HepG2 (cell line): ENCODE results near the gene PRR14. TPM values are rescaled to one million over a fixed set of nuclear protein-coding genes. Genes with fewer than 3 reads are reported as not detected.

Experiments
- CHD2 ChIP-seq: IDR thresholded peaks from 2 replicates; pipeline ENCODE4 v1.6.1; 2011; ENCODE audit warnings: low read depth, low read length, improper control_type of control experiment
- HCFC1 ChIP-seq: fragments of 150-350 bp; IDR thresholded peaks from 2 replicates; pipeline ENCODE4 v1.6.1; 2014; ENCODE audit warnings: low read depth, low read length
- HNRNPLL ChIP-seq: fragments of 200-400 bp; formaldehyde crosslinking; IDR thresholded peaks from 2 replicates; pipeline ENCODE4 v1.6.1; 2017; ENCODE audit warnings: mild to moderate bottlenecking, low read depth, low read length; ENCODE audit not compliant: poor library complexity, severe bottlenecking
- KDM1A ChIP-seq: IDR thresholded peaks from 2 replicates; pipeline ENCODE4 v1.6.1; 2016; ENCODE audit warnings: missing compliant biosample characterization
- SIN3B ChIP-seq: fragments of 150-350 bp; IDR thresholded peaks from 2 replicates; pipeline ENCODE4 v1.6.1; 2014; ENCODE audit warnings: low read length
- SMAD9 ChIP-seq: sonication (generic); formaldehyde crosslinking; IDR thresholded peaks from 2 replicates; pipeline ENCODE4 v1.5.1; 2020; ENCODE audit warnings: mild to moderate bottlenecking, missing genetic modification reagents
- SRSF1 ChIP-seq: fragments of 200-400 bp; formaldehyde crosslinking; optimal IDR thresholded peaks from 2 replicates; pipeline ENCODE3; 2017; ENCODE audit warnings: mild to moderate bottlenecking, low read depth, low read length, moderate library complexity
- SSRP1 ChIP-seq: IDR thresholded peaks from 2 replicates; pipeline ENCODE4 v1.6.1; 2016; ENCODE audit warnings: control low read depth
- THAP11 ChIP-seq: IDR thresholded peaks from 2 replicates; pipeline ENCODE4 v1.6.1; 2016; ENCODE audit warnings: missing biosample characterization, missing genetic modification reagents
- ZBTB38 ChIP-seq: sonication (generic); formaldehyde crosslinking; IDR thresholded peaks from 2 replicates; pipeline ENCODE4 v1.5.1; 2020; ENCODE audit warnings: mild to moderate bottlenecking, missing genetic modification reagents
- ZBTB8A ChIP-seq: sonication (generic); formaldehyde crosslinking; IDR thresholded peaks from 2 replicates; pipeline ENCODE4 v1.4.0; 2020; ENCODE audit warnings: mild to moderate bottlenecking, low read depth, missing genetic modification reagents, borderline replicate concordance
- ZEB1 ChIP-seq: IDR thresholded peaks from 2 replicates; pipeline ENCODE4 v1.6.1; 2012; ENCODE audit warnings: mild to moderate bottlenecking, low read depth, inconsistent platforms; ENCODE audit not compliant: insufficient replicate concordance
- ZFP82 ChIP-seq: sonication (generic); formaldehyde crosslinking; IDR thresholded peaks from 2 replicates; pipeline ENCODE4 v1.5.1; 2020; ENCODE audit warnings: mild to moderate bottlenecking, missing genetic modification reagents, borderline replicate concordance
- ZFY ChIP-seq: sonication (generic); formaldehyde crosslinking; IDR thresholded peaks from 2 replicates; pipeline ENCODE4 v1.4.0; 2020; ENCODE audit warnings: missing genetic modification reagents
- ZMAT3 ChIP-seq: sonication (generic); formaldehyde crosslinking; conservative IDR thresholded peaks from 2 replicates; pipeline ENCODE4 v1.7.0; 2021; ENCODE audit warnings: missing genetic modification reagents
- ZNF12 ChIP-seq: sonication (generic); formaldehyde crosslinking; IDR thresholded peaks from 2 replicates; pipeline ENCODE4 v1.5.0; 2020; ENCODE audit warnings: missing genetic modification reagents
- ZNF326 ChIP-seq: sonication (generic); formaldehyde crosslinking; IDR thresholded peaks from 2 replicates; pipeline ENCODE4 v1.4.0; 2020; ENCODE audit warnings: missing genetic modification reagents, borderline replicate concordance
- ZNF432 ChIP-seq: sonication (generic); formaldehyde crosslinking; IDR thresholded peaks from 2 replicates; pipeline ENCODE4 v1.5.0; 2020; ENCODE audit warnings: missing genetic modification reagents, mild to moderate bottlenecking, borderline replicate concordance
- ZNF484 ChIP-seq: sonication (generic); formaldehyde crosslinking; IDR thresholded peaks from 2 replicates; pipeline ENCODE4 v1.5.1; 2020; ENCODE audit warnings: mild to moderate bottlenecking, low read depth, missing genetic modification reagents, borderline replicate concordance
- ZNF562 ChIP-seq: sonication (generic); formaldehyde crosslinking; IDR thresholded peaks from 2 replicates; pipeline ENCODE4 v1.8.0; 2022; ENCODE audit warnings: missing genetic modification reagents, borderline replicate concordance
- ZNF749 ChIP-seq: sonication (generic); formaldehyde crosslinking; IDR thresholded peaks from 2 replicates; pipeline ENCODE4 v1.8.0; 2022; ENCODE audit warnings: mild to moderate bottlenecking, missing genetic modification reagents, moderate library complexity, borderline replicate concordance
- ZNF775 ChIP-seq: sonication (generic); formaldehyde crosslinking; IDR thresholded peaks from 2 replicates; pipeline ENCODE4 v1.4.0; 2020; ENCODE audit warnings: missing genetic modification reagents, mild to moderate bottlenecking, moderate library complexity, borderline replicate concordance
- ZNF839 ChIP-seq: sonication (generic); formaldehyde crosslinking; IDR thresholded peaks from 2 replicates; pipeline ENCODE4 v1.4.0; 2020; ENCODE audit warnings: missing genetic modification reagents, mild to moderate bottlenecking, borderline replicate concordance
- ZNF850 ChIP-seq: sonication (generic); formaldehyde crosslinking; conservative IDR thresholded peaks from 2 replicates; pipeline ENCODE4 v1.9.0; 2021; ENCODE audit warnings: mild to moderate bottlenecking, missing genetic modification reagents
- ZSCAN30 ChIP-seq: sonication (generic); formaldehyde crosslinking; IDR thresholded peaks from 2 replicates; pipeline ENCODE4 v1.5.0; 2020; ENCODE audit warnings: mild to moderate bottlenecking, missing genetic modification reagents
- polyA plus RNA-seq, 8 experiments: library from polyadenylated mRNA; depleted of rRNA in 3 of 8; stranded (reverse) in 7 of 8; unstranded in 1 of 8; fragments of >200 nt; fragmentation: Illumina TruSeq in 4 of 8; extraction: Trizol in 4 of 8; gene quantifications; 2 replicates each; pipeline versions ENCODE4 v1.2.1 to v1.2.3, GENCODE V29; 2011 to 2016; ENCODE audit warnings: low read depth in 4 of 8, missing spikeins in 1 of 8, mixed read lengths in 1 of 8; ENCODE audit not compliant: insufficient read depth in 1 of 8
- total RNA-seq, 5 experiments: library from RNA; depleted of rRNA; stranded (reverse); fragments of >200 nt; fragmentation: Illumina TruSeq; extraction: Trizol; gene quantifications; 2 replicates each; pipeline ENCODE4 v1.2.3, GENCODE V29; 2016; ENCODE audit warnings: low read depth in 1 of 5
- TF ChIP-seq, protein P1 (sequence below): IDR thresholded peaks from 2 replicates; pipeline ENCODE4 v1.6.1; 2012; ENCODE audit warnings: low read depth, low read length, improper control_type of control experiment
- TF ChIP-seq, protein P2 (sequence below): sonication (generic); formaldehyde crosslinking; IDR thresholded peaks from 2 replicates; pipeline ENCODE4 v1.4.0; 2020; ENCODE audit warnings: missing genetic modification reagents
- TF ChIP-seq, protein P3 (sequence below): sonication (generic); formaldehyde crosslinking; IDR thresholded peaks from 2 replicates; pipeline ENCODE4 v1.8.0; 2022; ENCODE audit warnings: mild to moderate bottlenecking, missing genetic modification reagents, borderline replicate concordance

The PRR14 gene
- total and polyA plus RNA-seq, 2 of the 13 experiments (the other 11 are each of a cell fraction or from before 2014, with no cell fraction given), result 8.4 to 11.0 TPM

DNA sequence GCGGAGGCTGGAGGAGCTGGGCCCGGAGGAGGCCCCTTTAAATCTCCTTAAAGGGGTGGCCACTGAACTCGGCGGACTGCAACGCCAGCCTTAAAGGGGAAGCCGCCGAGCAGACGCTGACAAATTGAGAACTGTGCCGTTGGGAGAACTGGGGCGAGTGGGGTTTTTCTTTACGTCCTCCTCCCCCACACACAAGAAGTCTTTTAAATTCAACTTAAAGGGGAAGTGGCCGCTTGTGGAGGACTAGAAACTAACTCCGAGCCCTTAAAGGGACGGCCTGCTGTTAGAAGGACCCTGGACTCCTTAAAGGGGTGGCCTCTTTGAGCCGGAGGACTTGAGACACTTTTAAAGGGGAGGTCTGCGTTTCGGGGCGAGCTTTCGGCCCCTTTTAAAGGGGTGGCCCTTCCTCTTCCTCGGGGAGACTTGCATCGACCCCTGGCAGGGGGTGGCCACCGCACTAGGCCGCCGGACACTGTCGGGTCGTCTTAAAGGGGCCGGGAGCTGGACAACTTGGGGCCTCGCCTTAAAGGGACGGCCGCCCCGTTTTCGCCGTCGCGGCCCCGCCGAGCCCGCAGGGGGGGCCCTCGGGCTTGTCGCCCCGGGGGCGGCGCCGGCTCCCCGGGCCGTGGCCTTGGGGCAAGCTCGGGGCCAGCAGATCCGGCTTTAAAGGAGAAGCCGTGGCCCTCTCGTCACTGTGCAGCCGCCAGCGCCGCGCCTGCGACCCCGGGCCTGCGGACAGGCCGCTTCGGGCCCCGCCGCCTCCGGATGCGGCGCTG lies 8.2 kb downstream of the PRR14 start (continued):
- no peak for TF ChIP-seq ZNF326 (CRISPR knock-in tag)
- peak; percentile 22; the same call in 1 of the 2 replicates for TF ChIP-seq THAP11 (CRISPR knock-in tag)
- TF ChIP-seq ZNF12 (CRISPR knock-in tag), result no peak; the same call in 1 of the 2 replicates
- peak; percentile 83 for TF ChIP-seq ZFY
- no peak for TF ChIP-seq CHD2
- no peak for TF ChIP-seq ZBTB38 (CRISPR knock-in tag)
- TF ChIP-seq ZNF484 (CRISPR knock-in tag), result no peak
- TF ChIP-seq ZNF432 (CRISPR knock-in tag), result no peak
- TF ChIP-seq SIN3B, result no peak
- TF ChIP-seq KDM1A, result no peak
- TF ChIP-seq ZNF749 (CRISPR knock-in tag), result no peak
- peak; percentile 55 for TF ChIP-seq SRSF1
- no peak for TF ChIP-seq ZSCAN30
- TF ChIP-seq, protein P1, sequence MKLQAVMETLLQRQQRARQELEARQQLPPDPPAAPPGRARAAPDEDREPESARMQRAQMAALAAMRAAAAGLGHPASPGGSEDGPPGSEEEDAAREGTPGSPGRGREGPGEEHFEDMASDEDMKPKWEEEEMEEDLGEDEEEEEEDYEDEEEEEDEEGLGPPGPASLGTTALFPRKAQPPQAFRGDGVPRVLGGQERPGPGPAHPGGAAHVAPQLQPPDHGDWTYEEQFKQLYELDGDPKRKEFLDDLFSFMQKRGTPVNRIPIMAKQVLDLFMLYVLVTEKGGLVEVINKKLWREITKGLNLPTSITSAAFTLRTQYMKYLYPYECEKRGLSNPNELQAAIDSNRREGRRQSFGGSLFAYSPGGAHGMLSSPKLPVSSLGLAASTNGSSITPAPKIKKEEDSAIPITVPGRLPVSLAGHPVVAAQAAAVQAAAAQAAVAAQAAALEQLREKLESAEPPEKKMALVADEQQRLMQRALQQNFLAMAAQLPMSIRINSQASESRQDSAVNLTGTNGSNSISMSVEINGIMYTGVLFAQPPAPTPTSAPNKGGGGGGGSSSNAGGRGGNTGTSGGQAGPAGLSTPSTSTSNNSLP, result no peak
- TF ChIP-seq SMAD9 (CRISPR knock-in tag), result no peak
- no peak; the same call in none of the 2 replicates for TF ChIP-seq ZMAT3 (CRISPR knock-in tag)
- TF ChIP-seq, protein P2, sequence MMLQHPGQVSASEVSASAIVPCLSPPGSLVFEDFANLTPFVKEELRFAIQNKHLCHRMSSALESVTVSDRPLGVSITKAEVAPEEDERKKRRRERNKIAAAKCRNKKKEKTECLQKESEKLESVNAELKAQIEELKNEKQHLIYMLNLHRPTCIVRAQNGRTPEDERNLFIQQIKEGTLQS (CRISPR knock-in tag), result no peak
- no peak for TF ChIP-seq ZNF562 (CRISPR knock-in tag)
- peak; percentile 94 for TF ChIP-seq HNRNPLL
- TF ChIP-seq SSRP1 (CRISPR knock-in tag), result no peak
- no peak for TF ChIP-seq HCFC1
- TF ChIP-seq ZNF775, result no peak
- 0 out of 2 replicates have a peak, but pooled peaks have one; percentile 66 for TF ChIP-seq ZFP82 (CRISPR knock-in tag)
- TF ChIP-seq ZNF850 (CRISPR knock-in tag), result no peak
- TF ChIP-seq, protein P3, sequence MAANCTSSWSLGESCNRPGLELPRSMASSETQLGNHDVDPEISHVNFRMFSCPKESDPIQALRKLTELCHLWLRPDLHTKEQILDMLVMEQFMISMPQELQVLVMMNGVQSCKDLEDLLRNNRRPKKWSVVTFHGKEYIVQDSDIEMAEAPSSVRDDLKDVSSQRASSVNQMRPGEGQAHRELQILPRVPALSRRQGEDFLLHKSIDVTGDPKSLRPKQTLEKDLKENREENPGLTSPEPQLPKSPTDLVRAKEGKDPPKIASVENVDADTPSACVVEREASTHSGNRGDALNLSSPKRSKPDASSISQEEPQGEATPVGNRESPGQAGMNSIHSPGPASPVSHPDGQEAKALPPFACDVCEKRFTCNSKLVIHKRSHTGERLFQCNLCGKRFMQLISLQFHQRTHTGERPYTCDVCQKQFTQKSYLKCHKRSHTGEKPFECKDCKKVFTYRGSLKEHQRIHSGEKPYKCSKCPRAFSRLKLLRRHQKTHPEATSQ (CRISPR knock-in tag), result no peak
- no peak for TF ChIP-seq ZBTB8A
- no peak for TF ChIP-seq ZEB1
- no peak for TF ChIP-seq ZNF839 (CRISPR knock-in tag)
